IPS-18a (cell line): ENCODE results near the gene RNF123.

Source experiments
- H3K27ac ChIP-seq: one replicate; pipeline ENCODE4 v1.5.1; 2013; ENCODE audit warnings: low read length
- H3K27me3 ChIP-seq: one replicate; pipeline ENCODE4 v1.6.1; 2013; ENCODE audit warnings: mild to moderate bottlenecking, low read length; ENCODE audit not compliant: control insufficient read depth, insufficient read depth
- H3K36me3 ChIP-seq: one replicate; pipeline ENCODE4 v1.6.1; 2013; ENCODE audit warnings: low read depth, low read length; ENCODE audit not compliant: control insufficient read depth
- H3K4me1 ChIP-seq: one replicate; pipeline ENCODE4 v1.6.1; 2013; ENCODE audit warnings: low read depth, low read length; ENCODE audit not compliant: control insufficient read depth
- H3K4me3 ChIP-seq: one replicate; pipeline ENCODE4 v1.5.1; 2013; ENCODE audit warnings: low read length
- H3K9ac ChIP-seq: one replicate; pipeline ENCODE4 v1.6.1; 2013; ENCODE audit warnings: mild to moderate bottlenecking, low read length, moderate library complexity
- H3K9me3 ChIP-seq: one replicate; pipeline ENCODE4 v1.6.1; 2013; ENCODE audit warnings: low read depth, low read length; ENCODE audit not compliant: control insufficient read depth

The RNF123 gene

GRCh38 chr3:49700014-49700413 is 10.7 kb downstream of the RNF123 start:
- Histone ChIP-seq H3K4me1 (no peaks in the 10 kb centered on the region), H3K9ac (no peak overlapping the region), H3K36me3 (no peaks in the 10 kb centered on the region), H3K27me3 (no peaks in the 10 kb centered on the region), H3K9me3 (no peaks in the 10 kb centered on the region), H3K27ac (no peak overlapping the region), H3K4me3 (no peak overlapping the region)

- no peaks in the 10 kb centered on the region for H3K27me3 ChIP-seq
- H3K27ac ChIP-seq = no peak overlapping the region
- peaks cover 5% of the 10 kb centered on the region for H3K36me3 ChIP-seq
These were observed 11.2 kb downstream of the RNF123 start for GRCh38 chr3:49700453-49701128.

GRCh38 chr3:49701388-49702077 is 12.2 kb downstream of the RNF123 start:
- H3K27me3 ChIP-seq = no peaks in the 10 kb centered on the region
- no peaks in the 10 kb centered on the region for H3K4me1 ChIP-seq
- no peak overlapping the region for H3K27ac ChIP-seq
- H3K36me3 ChIP-seq = peaks cover 8% of the 10 kb centered on the region
- no peak overlapping the region for H3K4me3 ChIP-seq
- no peak overlapping the region for H3K9ac ChIP-seq
- no peaks in the 10 kb centered on the region for H3K9me3 ChIP-seq

More at GRCh38 chr3:49700453-49701128, 11.2 kb downstream of the RNF123 start:
- Histone ChIP-seq H3K9me3 (no peaks in the 10 kb centered on the region), H3K9ac (no peak overlapping the region), H3K4me1 (no peaks in the 10 kb centered on the region), H3K4me3 (no peak overlapping the region)

- no peaks in the 10 kb centered on the region for H3K4me1 ChIP-seq
- H3K4me3 ChIP-seq = no peak overlapping the region
- no peak overlapping the region for H3K9ac ChIP-seq
- H3K9me3 ChIP-seq = no peaks in the 10 kb centered on the region
- H3K27ac ChIP-seq = no peak overlapping the region
- peaks cover 8% of the 10 kb centered on the region for H3K36me3 ChIP-seq
- no peaks in the 10 kb centered on the region for H3K27me3 ChIP-seq
These were observed 13.3 kb downstream of the RNF123 start for GRCh38 chr3:49702672-49703071.

GRCh38 chr3:49703443-49703927 is 14.1 kb downstream of the RNF123 start:
- Histone ChIP-seq H3K27me3 (no peaks in the 10 kb centered on the region), H3K9me3 (no peaks in the 10 kb centered on the region), H3K4me1 (no peaks in the 10 kb centered on the region), H3K36me3 (peaks cover 8% of the 10 kb centered on the region), H3K4me3 (no peak overlapping the region), H3K27ac (no peak overlapping the region), H3K9ac (no peak overlapping the region)

- no peak overlapping the region for H3K4me3 ChIP-seq
- no peaks in the 10 kb centered on the region for H3K9me3 ChIP-seq
- no peak overlapping the region for H3K9ac ChIP-seq
- no peak overlapping the region for H3K27ac ChIP-seq
- no peaks in the 10 kb centered on the region for H3K4me1 ChIP-seq
- H3K27me3 ChIP-seq = no peaks in the 10 kb centered on the region
- peaks cover 8% of the 10 kb centered on the region for H3K36me3 ChIP-seq
These were observed 14.6 kb downstream of the RNF123 start for GRCh38 chr3:49703956-49704355.

GRCh38 chr3:49704629-49705028 is 15.3 kb downstream of the RNF123 start:
- Histone ChIP-seq H3K4me1 (no peaks in the 10 kb centered on the region), H3K4me3 (no peak overlapping the region), H3K27ac (no peak overlapping the region), H3K9ac (no peak overlapping the region), H3K9me3 (no peaks in the 10 kb centered on the region), H3K27me3 (no peaks in the 10 kb centered on the region), H3K36me3 (peaks cover 8% of the 10 kb centered on the region)

- H3K9ac ChIP-seq = no peak overlapping the region
- H3K4me3 ChIP-seq = no peak overlapping the region
- no peaks in the 10 kb centered on the region for H3K4me1 ChIP-seq
- H3K36me3 ChIP-seq = peaks cover 8% of the 10 kb centered on the region
- H3K9me3 ChIP-seq = no peaks in the 10 kb centered on the region
- no peaks in the 10 kb centered on the region for H3K27me3 ChIP-seq
- H3K27ac ChIP-seq = no peak overlapping the region
These were observed 16.1 kb downstream of the RNF123 start for GRCh38 chr3:49705390-49705960.

GRCh38 chr3:49706456-49707112 is 17.2 kb downstream of the RNF123 start:
- H3K4me1 ChIP-seq = no peaks in the 10 kb centered on the region
- no peaks in the 10 kb centered on the region for H3K27me3 ChIP-seq
- H3K9ac ChIP-seq = no peak overlapping the region
- H3K27ac ChIP-seq = no peak overlapping the region
- no peaks in the 10 kb centered on the region for H3K9me3 ChIP-seq
- peaks cover 8% of the 10 kb centered on the region for H3K36me3 ChIP-seq
- no peak overlapping the region for H3K4me3 ChIP-seq

GRCh38 chr3:49707113-49707480 is 17.7 kb downstream of the RNF123 start:
- H3K9ac ChIP-seq = no peak overlapping the region

GRCh38 chr3:49709852-49710251 is 20.5 kb downstream of the RNF123 start:
- Histone ChIP-seq H3K4me1 (no peaks in the 10 kb centered on the region), H3K36me3 (peaks cover 8% of the 10 kb centered on the region), H3K9me3 (no peaks in the 10 kb centered on the region), H3K27me3 (no peaks in the 10 kb centered on the region), H3K27ac (no peak overlapping the region), H3K4me3 (no peak overlapping the region), H3K9ac (no peak overlapping the region)

More at GRCh38 chr3:49707113-49707480, 17.7 kb downstream of the RNF123 start:
- Histone ChIP-seq H3K27me3 (no peaks in the 10 kb centered on the region), H3K27ac (no peak overlapping the region), H3K9me3 (no peaks in the 10 kb centered on the region), H3K4me1 (no peaks in the 10 kb centered on the region), H3K36me3 (peaks cover 8% of the 10 kb centered on the region), H3K4me3 (no peak overlapping the region)
